Activated T-cell treated with anti-CD3 and anti-CD28 coated beads for 1 hour (primary cell): ENCODE measurements around the gene LTBP4.
"Not testable (repeated sequence)": the region's sequence is repeated elsewhere in the genome, so short reads cannot be mapped to it uniquely, and the experiment has no call there.

Experiments
- DNase-seq: peaks from one replicate; pipeline ENCODE4 v3.0.0-alpha.2; 2020; ENCODE audit warnings: low read depth

LTBP4 gene

GRCh38 chr19:40611900-40612698 is 10.9 kb downstream of the LTBP4 start:
- no peak for DNase-seq

GRCh38 chr19:40612831-40613689 is 11.9 kb downstream of the LTBP4 start:
- DNase-seq, result peak; percentile 66

GRCh38 chr19:40613690-40614621 is 12.8 kb downstream of the LTBP4 start:
- DNase-seq, result peak; percentile 80

- DNase-seq, result peak; percentile 85
Observed at GRCh38 chr19:40614622-40615411, 13.6 kb downstream of the LTBP4 start.

- no peak for DNase-seq
Observed at GRCh38 chr19:40616178-40616577, 15.0 kb downstream of the LTBP4 start.

- no peak for DNase-seq
Observed at GRCh38 chr19:40616941-40617340, 15.8 kb downstream of the LTBP4 start.

GRCh38 chr19:40617961-40618360 is 16.8 kb downstream of the LTBP4 start:
- no peak for DNase-seq

- DNase-seq, result no peak
Observed at GRCh38 chr19:40619333-40620160, 18.4 kb downstream of the LTBP4 start.

- DNase-seq, result no peak
Observed at GRCh38 chr19:40620161-40620485, 19.0 kb downstream of the LTBP4 start.

- DNase-seq, result no peak
Observed at GRCh38 chr19:40621283-40621682, 20.1 kb downstream of the LTBP4 start.

- DNase-seq, result no peak
Observed at GRCh38 chr19:40621966-40622772, 21.0 kb downstream of the LTBP4 start.

GRCh38 chr19:40622773-40623075 is 21.6 kb downstream of the LTBP4 start:
- DNase-seq, result no peak

GRCh38 chr19:40623403-40624251 is 22.5 kb downstream of the LTBP4 start:
- DNase-seq, result no peak

GRCh38 chr19:40624369-40625153 is 23.4 kb downstream of the LTBP4 start:
- DNase-seq, result not testable (repeated sequence)

- no peak for DNase-seq
Observed at GRCh38 chr19:40625406-40626120, 24.4 kb downstream of the LTBP4 start.

GRCh38 chr19:40626918-40627317 is 25.7 kb downstream of the LTBP4 start:
- no peak for DNase-seq
